H9 (cell line): Measurements from ENCODE around the gene ABHD16B. TPM values are rescaled to one million over a fixed set of nuclear protein-coding genes. Genes with fewer than 3 reads are reported as not detected.

Source experiments
- DNase-seq: peaks from one replicate; pipeline ENCODE4 v3.0.0-alpha.2; 2017
- H2AFZ ChIP-seq: one replicate; pipeline ENCODE4 v1.6.1; 2013; ENCODE audit warnings: mild to moderate bottlenecking, low read length, control low read depth, moderate library complexity
- H2AK5ac ChIP-seq: 2 replicates; pipeline ENCODE4 v1.6.1; 2013; ENCODE audit warnings: low read length, control low read depth, mixed read lengths; ENCODE audit not compliant: insufficient read length
- H2BK120ac ChIP-seq: one replicate; pipeline ENCODE4 v1.6.1; 2013; ENCODE audit warnings: low read depth, mild to moderate bottlenecking, low read length, control low read depth, inconsistent platforms; ENCODE audit not compliant: poor library complexity, severe bottlenecking
- H2BK12ac ChIP-seq: 2 replicates; pipeline ENCODE4 v1.6.1; 2013; ENCODE audit warnings: low read length, control low read depth, mixed read lengths, low read depth; ENCODE audit not compliant: insufficient read length
- H2BK15ac ChIP-seq: 2 replicates; pipeline ENCODE4 v1.6.1; 2013; ENCODE audit warnings: low read depth, low read length, control low read depth
- H2BK20ac ChIP-seq: one replicate; pipeline ENCODE4 v1.6.1; 2013; ENCODE audit warnings: low read depth, mild to moderate bottlenecking, low read length, control low read depth, inconsistent platforms; ENCODE audit not compliant: poor library complexity, severe bottlenecking
- H2BK5ac ChIP-seq: 2 replicates; pipeline ENCODE4 v1.6.1; 2013; ENCODE audit warnings: low read length, control low read depth, mixed read lengths; ENCODE audit not compliant: insufficient read length
- H3K14ac ChIP-seq: 2 replicates; pipeline ENCODE4 v1.6.1; 2013; ENCODE audit warnings: low read length, control low read depth; ENCODE audit not compliant: insufficient read depth
- H3K18ac ChIP-seq: 2 replicates; pipeline ENCODE4 v1.6.1; 2013; ENCODE audit warnings: low read depth, mild to moderate bottlenecking, mixed read lengths, low read length, control low read depth; ENCODE audit not compliant: insufficient read length
- H3K23ac ChIP-seq: 2 replicates; pipeline ENCODE4 v1.6.1; 2013; ENCODE audit warnings: low read length, control low read depth, mixed read lengths, low read depth; ENCODE audit not compliant: insufficient read length
- H3K23me2 ChIP-seq: 2 replicates; pipeline ENCODE4 v1.6.1; 2013; ENCODE audit warnings: low read depth, mild to moderate bottlenecking, mixed read lengths, low read length, control low read depth; ENCODE audit not compliant: insufficient read length, poor library complexity, severe bottlenecking
- H3K27ac ChIP-seq: 2 replicates; pipeline ENCODE4 v1.5.1; 2013; ENCODE audit warnings: low read length, control low read depth, mixed read lengths, low read depth; ENCODE audit not compliant: insufficient read length
- H3K27me3 ChIP-seq: 2 replicates; pipeline ENCODE4 v1.6.1; 2013; ENCODE audit warnings: low read length, control low read depth, inconsistent platforms; ENCODE audit not compliant: insufficient read depth
- H3K4ac ChIP-seq: 2 replicates; pipeline ENCODE4 v1.6.1; 2013; ENCODE audit warnings: low read depth, mild to moderate bottlenecking, control low read depth, inconsistent platforms, low read length, moderate library complexity
- H3K4me1 ChIP-seq: 2 replicates; pipeline ENCODE4 v1.6.1; 2013; ENCODE audit warnings: low read length, control low read depth, inconsistent platforms; ENCODE audit not compliant: insufficient read depth
- H3K4me2 ChIP-seq: 2 replicates; pipeline ENCODE4 v1.6.1; 2013; ENCODE audit warnings: low read length, control low read depth, mixed read lengths; ENCODE audit not compliant: insufficient read length, insufficient read depth
- H3K56ac ChIP-seq: 2 replicates; pipeline ENCODE4 v1.6.1; 2013; ENCODE audit warnings: low read depth, mild to moderate bottlenecking, mixed read lengths, low read length, control low read depth; ENCODE audit not compliant: insufficient read length
- H3K79me1 ChIP-seq: 2 replicates; pipeline ENCODE4 v1.6.1; 2013; ENCODE audit warnings: low read depth, mild to moderate bottlenecking, moderate library complexity, low read length, control low read depth, inconsistent platforms; ENCODE audit not compliant: insufficient read depth, poor library complexity, severe bottlenecking
- H3K79me2 ChIP-seq: 2 replicates; pipeline ENCODE4 v1.6.1; 2013; ENCODE audit warnings: low read length, control low read depth, inconsistent platforms; ENCODE audit not compliant: insufficient read depth
- H3K9ac ChIP-seq: 2 replicates; pipeline ENCODE4 v1.6.1; 2013; ENCODE audit warnings: low read length, control low read depth, mixed read lengths; ENCODE audit not compliant: insufficient read length; ENCODE audit errors: extremely low read depth
- H3K9me3 ChIP-seq: one replicate; pipeline ENCODE4 v1.6.1; 2013; ENCODE audit warnings: low read depth, low read length, inconsistent platforms; ENCODE audit not compliant: control insufficient read depth
- H3T11ph ChIP-seq: one replicate; pipeline ENCODE4 v1.6.1; 2013; ENCODE audit warnings: mild to moderate bottlenecking, low read length, control low read depth, inconsistent platforms
- H4K20me1 ChIP-seq: one replicate; pipeline ENCODE4 v1.6.1; 2013; ENCODE audit not compliant: control insufficient read depth, insufficient read length, insufficient read depth
- H4K5ac ChIP-seq: 2 replicates; pipeline ENCODE4 v1.6.1; 2013; ENCODE audit warnings: low read depth, mild to moderate bottlenecking, mixed read lengths, low read length, control low read depth; ENCODE audit not compliant: insufficient read length
- H4K8ac ChIP-seq: replicated peaks from 2 replicates; pipeline ENCODE4 v1.6.1; 2013; ENCODE audit warnings: low read length, control low read depth, mixed read lengths, low read depth; ENCODE audit not compliant: insufficient read length
- H4K91ac ChIP-seq: 2 replicates; pipeline ENCODE4 v1.6.1; 2013; ENCODE audit warnings: low read depth, mild to moderate bottlenecking, moderate library complexity, mixed read lengths, low read length, control low read depth; ENCODE audit not compliant: insufficient read length
- H3K27ac Mint-ChIP-seq, 3 experiments: 2 replicates in 2 of 3; 3 replicates in 1 of 3; pipeline ENCODE4 v1.8.0; 2020 to 2021; ENCODE audit warnings: mixed read lengths in 3 of 3, mild to moderate bottlenecking in 1 of 3, moderate library complexity in 1 of 3
- H3K27me3 Mint-ChIP-seq: 2 replicates; pipeline ENCODE4 v1.8.0; 2021; ENCODE audit warnings: low read depth, mild to moderate bottlenecking, moderate library complexity, mixed read lengths
- H3K36me3 Mint-ChIP-seq, 3 experiments: 2 replicates in 2 of 3; 3 replicates in 1 of 3; pipeline ENCODE4 v1.8.0; 2020 to 2021; ENCODE audit warnings: low read depth in 3 of 3, mixed read lengths in 3 of 3; ENCODE audit not compliant: insufficient read depth in 1 of 3
- H3K4me1 Mint-ChIP-seq, 2 experiments: 2 replicates each; pipeline ENCODE4 v1.8.0; 2020; ENCODE audit warnings: mixed read lengths in 2 of 2
- H3K4me3 Mint-ChIP-seq, 2 experiments: 2 replicates in 1 of 2; 3 replicates in 1 of 2; pipeline ENCODE4 v1.8.0; 2020 to 2021; ENCODE audit warnings: mild to moderate bottlenecking in 2 of 2, mixed read lengths in 2 of 2, moderate library complexity in 1 of 2
- H3K9me3 Mint-ChIP-seq, 2 experiments: 2 replicates in 1 of 2; 3 replicates in 1 of 2; pipeline ENCODE4 v1.8.0; 2020; ENCODE audit warnings: mild to moderate bottlenecking in 2 of 2, mixed read lengths in 2 of 2, moderate library complexity in 1 of 2
- WGBS: extraction: QIAGEN DNeasy Blood & Tissue Kit; methylation state at CpG from one replicate; pipeline ENCODE4 v1.1.7; 2013; ENCODE audit warnings: missing lambda C conversion rate, low lambda C conversion rate, mixed read lengths; ENCODE audit not compliant: insufficient read length; ENCODE audit errors: extremely low coverage; 5-methylcytosine and 5-hydroxymethylcytosine counted together
- total RNA-seq: library from RNA; stranded (reverse); gene quantifications from 2 replicates; pipeline ENCODE4 v1.2.1, GENCODE V29; 2021
- TF ChIP-seq, protein P1 (sequence below): fragments of 200-600 bp; sonication (generic); conservative IDR thresholded peaks from 3 replicates; pipeline ENCODE4 v1.8.0; 2021; ENCODE audit warnings: antibody characterized with exemption, mild to moderate bottlenecking

Gene ABHD16B
- total RNA-seq, 1 experiment from 2014 or later, result not detected

DNA sequence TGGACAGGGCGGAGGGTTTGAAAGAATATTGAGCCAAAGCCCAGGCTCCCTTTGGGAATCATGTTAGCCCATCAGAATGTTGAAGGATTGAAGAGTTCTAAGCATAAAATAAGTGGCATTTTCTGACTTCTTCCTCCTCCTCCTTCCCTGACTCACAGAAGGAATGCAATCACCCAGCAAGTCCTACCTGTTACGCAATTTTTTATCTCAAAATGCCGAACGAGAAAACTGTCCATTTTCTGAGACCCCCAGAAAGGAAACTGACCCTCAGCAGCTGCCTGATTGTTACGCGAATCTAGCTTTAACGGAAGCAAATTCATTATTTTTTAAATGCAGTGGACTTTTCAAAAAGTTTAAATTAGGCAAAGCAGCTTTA lies 28.9 kb downstream of the ABHD16B start:
- Mint-ChIP-seq H3K27me3 (no peaks in the 10 kb centered on the region), H3K27ac (no peak overlapping the region), H3K9me3 (no peaks in the 10 kb centered on the region), H3K4me1 (peaks cover 5% of the 10 kb centered on the region in 2 experiments), H3K4me3 (no peak overlapping the region), H3K36me3 (peaks cover 1 to 49% (median 46%) of the 10 kb centered on the region in 3 experiments; a peak in 5 of 7 replicates)
- Histone ChIP-seq H2BK15ac (no peak overlapping the region), H3K79me1 (no peaks in the 10 kb centered on the region), H3K79me2 (no peaks in the 10 kb centered on the region), H3K27me3 (no peaks in the 10 kb centered on the region), H4K20me1 (no peaks in the 10 kb centered on the region), H3K14ac (no peak overlapping the region), H3K23me2 (peaks cover 6% of the 10 kb centered on the region), H3K4me2 (no peak overlapping the region), H2BK120ac (no peak overlapping the region), H2AFZ (no peak overlapping the region), H2BK20ac (no peak overlapping the region), H2AK5ac (no peak overlapping the region), H3K4me1 (no peaks in the 10 kb centered on the region), H3K56ac (no peak overlapping the region), H3K23ac (no peak overlapping the region), H3K4ac (no peak overlapping the region), H3T11ph (no peak overlapping the region), H3K9ac (no peak overlapping the region), H3K18ac (no peak overlapping the region), H2BK5ac (no peak overlapping the region), H3K27ac (no peak overlapping the region), H3K9me3 (no peaks in the 10 kb centered on the region), H4K5ac (no peak overlapping the region), H4K91ac (no peak overlapping the region), H4K8ac (no peak overlapping the region), H2BK12ac (no peak overlapping the region)
- TF ChIP-seq, protein P1, sequence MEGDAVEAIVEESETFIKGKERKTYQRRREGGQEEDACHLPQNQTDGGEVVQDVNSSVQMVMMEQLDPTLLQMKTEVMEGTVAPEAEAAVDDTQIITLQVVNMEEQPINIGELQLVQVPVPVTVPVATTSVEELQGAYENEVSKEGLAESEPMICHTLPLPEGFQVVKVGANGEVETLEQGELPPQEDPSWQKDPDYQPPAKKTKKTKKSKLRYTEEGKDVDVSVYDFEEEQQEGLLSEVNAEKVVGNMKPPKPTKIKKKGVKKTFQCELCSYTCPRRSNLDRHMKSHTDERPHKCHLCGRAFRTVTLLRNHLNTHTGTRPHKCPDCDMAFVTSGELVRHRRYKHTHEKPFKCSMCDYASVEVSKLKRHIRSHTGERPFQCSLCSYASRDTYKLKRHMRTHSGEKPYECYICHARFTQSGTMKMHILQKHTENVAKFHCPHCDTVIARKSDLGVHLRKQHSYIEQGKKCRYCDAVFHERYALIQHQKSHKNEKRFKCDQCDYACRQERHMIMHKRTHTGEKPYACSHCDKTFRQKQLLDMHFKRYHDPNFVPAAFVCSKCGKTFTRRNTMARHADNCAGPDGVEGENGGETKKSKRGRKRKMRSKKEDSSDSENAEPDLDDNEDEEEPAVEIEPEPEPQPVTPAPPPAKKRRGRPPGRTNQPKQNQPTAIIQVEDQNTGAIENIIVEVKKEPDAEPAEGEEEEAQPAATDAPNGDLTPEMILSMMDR, result no peak
- no peak for DNase-seq
- no CpG with 5 or more reads among the region's 7 CpGs for WGBS
